Liver (tissue), 9 donors: ENCODE results near the gene ZNF280D. TPM values are rescaled to one million over a fixed set of nuclear protein-coding genes. Genes with fewer than 3 reads are reported as not detected.

ENCODE experiments used
- DNase-seq: peaks from one replicate; pipeline ENCODE4 v3.0.0-alpha.2; 2017; ENCODE audit warnings: low spot score
- H3K27ac ChIP-seq, 2 donors: one replicate each; pipeline ENCODE4 v1.7.0; 2013; ENCODE audit warnings: inconsistent platforms in 2 of 2, low read length in 2 of 2, control low read depth in 1 of 2, low read depth in 1 of 2, mild to moderate bottlenecking in 1 of 2
- H3K27me3 ChIP-seq, 4 donors: one replicate each; pipeline versions ENCODE4 v1.6.1 to v1.7.0; 2013; ENCODE audit warnings: low read length in 3 of 4, inconsistent platforms in 1 of 4, mild to moderate bottlenecking in 1 of 4, moderate library complexity in 1 of 4; ENCODE audit not compliant: control insufficient read depth in 4 of 4, insufficient read depth in 4 of 4
- H3K36me3 ChIP-seq, 4 donors: one replicate each; pipeline versions ENCODE4 v1.6.1 to v1.7.0; 2013; ENCODE audit warnings: low read length in 3 of 4, mild to moderate bottlenecking in 3 of 4, low read depth in 1 of 4, moderate library complexity in 1 of 4; ENCODE audit not compliant: control insufficient read depth in 4 of 4, insufficient read depth in 3 of 4
- H3K4me1 ChIP-seq, 4 donors: one replicate each; pipeline versions ENCODE4 v1.6.1 to v1.7.0; 2013; ENCODE audit warnings: low read length in 3 of 4, mild to moderate bottlenecking in 3 of 4, moderate library complexity in 1 of 4; ENCODE audit not compliant: control insufficient read depth in 4 of 4, insufficient read depth in 4 of 4
- H3K4me3 ChIP-seq, 3 donors: one replicate each; pipeline versions ENCODE4 v1.6.1 to v1.7.0; 2013; ENCODE audit warnings: low read length in 3 of 3, control low read depth in 1 of 3, low read depth in 1 of 3, mild to moderate bottlenecking in 1 of 3
- H3K9ac ChIP-seq, 2 donors: one replicate each; pipeline ENCODE4 v1.7.0; 2013; ENCODE audit warnings: low read length in 2 of 2, mild to moderate bottlenecking in 2 of 2, moderate library complexity in 2 of 2, control low read depth in 1 of 2, low read depth in 1 of 2
- H3K9me3 ChIP-seq, 4 donors: one replicate each; pipeline versions ENCODE4 v1.6.1 to v1.7.0; 2013; ENCODE audit warnings: low read length in 3 of 4; ENCODE audit not compliant: control insufficient read depth in 4 of 4
- CTCF ChIP-seq: fragments of 150-350 bp; IDR thresholded peaks from 2 replicates; pipeline ENCODE4 v1.5.1; 2017; ENCODE audit warnings: improper control_type of control experiment, low read depth, low read length; ENCODE audit not compliant: missing input control
- EGR1 ChIP-seq, 2 donors: IDR thresholded peaks; 2 replicates each; pipeline ENCODE4 v1.6.1; 2016 to 2018; ENCODE audit warnings: antibody characterized with exemption in 2 of 2, low read depth in 2 of 2
- FOXA1 ChIP-seq: IDR thresholded peaks from 2 replicates; pipeline ENCODE4 v1.6.1; 2016; ENCODE audit warnings: antibody characterized with exemption
- FOXA2 ChIP-seq: IDR thresholded peaks from 2 replicates; pipeline ENCODE4 v1.6.1; 2016; ENCODE audit warnings: antibody characterized with exemption
- HNF4A ChIP-seq, 2 donors: conservative IDR thresholded peaks; 2 replicates each; pipeline ENCODE4 v1.6.1; 2016; ENCODE audit warnings: antibody characterized with exemption in 2 of 2, mild to moderate bottlenecking in 2 of 2
- JUND ChIP-seq, 2 donors: IDR thresholded peaks; 2 replicates each; pipeline ENCODE4 v1.6.1; 2016; ENCODE audit warnings: antibody characterized with exemption in 2 of 2
- NR2F2 ChIP-seq: IDR thresholded peaks from 2 replicates; pipeline ENCODE4 v1.6.1; 2016; ENCODE audit warnings: antibody characterized with exemption
- RAD21 ChIP-seq, 2 donors: IDR thresholded peaks; 2 replicates each; pipeline ENCODE4 v1.6.1; 2016; ENCODE audit warnings: antibody characterized with exemption in 2 of 2, mild to moderate bottlenecking in 2 of 2
- RXRA ChIP-seq, 2 donors: IDR thresholded peaks; 2 replicates each; pipeline ENCODE4 v1.6.1; 2017 to 2018; ENCODE audit warnings: antibody characterized with exemption in 2 of 2, mild to moderate bottlenecking in 1 of 2
- SP1 ChIP-seq: IDR thresholded peaks from 2 replicates; pipeline ENCODE4 v1.6.1; 2018; ENCODE audit warnings: antibody characterized with exemption, mild to moderate bottlenecking
- YY1 ChIP-seq: IDR thresholded peaks from 2 replicates; pipeline ENCODE4 v1.6.1; 2016; ENCODE audit warnings: antibody characterized with exemption, mild to moderate bottlenecking
- ZBTB33 ChIP-seq: IDR thresholded peaks from 2 replicates; pipeline ENCODE4 v1.6.1; 2016; ENCODE audit warnings: antibody characterized with exemption
- WGBS: extraction: QIAGEN DNeasy Blood & Tissue Kit; methylation state at CpG from one replicate; pipeline ENCODE4 v1.1.7; 2013; 5-methylcytosine and 5-hydroxymethylcytosine counted together
- polyA plus RNA-seq, 2 donors: library from polyadenylated mRNA; stranded (reverse) in 1 of 2; unstranded in 1 of 2; fragments of 200-250 nt in 1 of 2; fragments of >200 nt in 1 of 2; fragmentation: Nextera tagmentation in 1 of 2; extraction: Ambion mirVana in 1 of 2; gene quantifications; one replicate each; pipeline versions ENCODE4 v1.2.1 to v1.2.3, GENCODE V29; 2013 to 2015
- total RNA-seq, 2 donors: library from RNA; depleted of rRNA; stranded (reverse); fragments of >200 nt; gene quantifications; one replicate each; pipeline ENCODE4 v1.2.3, GENCODE V29; 2014
- TF ChIP-seq, protein P1 (sequence below): IDR thresholded peaks from 2 replicates; pipeline ENCODE4 v1.6.1; 2016; ENCODE audit warnings: antibody characterized with exemption, mild to moderate bottlenecking
- TF ChIP-seq, protein P2 (sequence below): IDR thresholded peaks from 2 replicates; pipeline ENCODE4 v1.6.1; 2016; ENCODE audit warnings: antibody characterized with exemption
- donor health status: healthy.
- donor health status: healthy.
- donor health status: healthy.
- donor health status: healthy.
- donor health status: healthy.

Gene ZNF280D
- total and polyA plus RNA-seq, 4 donors = 5.2 to 32.6 (median 18.9) TPM

GRCh38 chr15:56772868-56773639 lies 39.7 kb upstream of the ZNF280D start (continued):
- TF ChIP-seq, protein P1, sequence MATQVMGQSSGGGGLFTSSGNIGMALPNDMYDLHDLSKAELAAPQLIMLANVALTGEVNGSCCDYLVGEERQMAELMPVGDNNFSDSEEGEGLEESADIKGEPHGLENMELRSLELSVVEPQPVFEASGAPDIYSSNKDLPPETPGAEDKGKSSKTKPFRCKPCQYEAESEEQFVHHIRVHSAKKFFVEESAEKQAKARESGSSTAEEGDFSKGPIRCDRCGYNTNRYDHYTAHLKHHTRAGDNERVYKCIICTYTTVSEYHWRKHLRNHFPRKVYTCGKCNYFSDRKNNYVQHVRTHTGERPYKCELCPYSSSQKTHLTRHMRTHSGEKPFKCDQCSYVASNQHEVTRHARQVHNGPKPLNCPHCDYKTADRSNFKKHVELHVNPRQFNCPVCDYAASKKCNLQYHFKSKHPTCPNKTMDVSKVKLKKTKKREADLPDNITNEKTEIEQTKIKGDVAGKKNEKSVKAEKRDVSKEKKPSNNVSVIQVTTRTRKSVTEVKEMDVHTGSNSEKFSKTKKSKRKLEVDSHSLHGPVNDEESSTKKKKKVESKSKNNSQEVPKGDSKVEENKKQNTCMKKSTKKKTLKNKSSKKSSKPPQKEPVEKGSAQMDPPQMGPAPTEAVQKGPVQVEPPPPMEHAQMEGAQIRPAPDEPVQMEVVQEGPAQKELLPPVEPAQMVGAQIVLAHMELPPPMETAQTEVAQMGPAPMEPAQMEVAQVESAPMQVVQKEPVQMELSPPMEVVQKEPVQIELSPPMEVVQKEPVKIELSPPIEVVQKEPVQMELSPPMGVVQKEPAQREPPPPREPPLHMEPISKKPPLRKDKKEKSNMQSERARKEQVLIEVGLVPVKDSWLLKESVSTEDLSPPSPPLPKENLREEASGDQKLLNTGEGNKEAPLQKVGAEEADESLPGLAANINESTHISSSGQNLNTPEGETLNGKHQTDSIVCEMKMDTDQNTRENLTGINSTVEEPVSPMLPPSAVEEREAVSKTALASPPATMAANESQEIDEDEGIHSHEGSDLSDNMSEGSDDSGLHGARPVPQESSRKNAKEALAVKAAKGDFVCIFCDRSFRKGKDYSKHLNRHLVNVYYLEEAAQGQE = peak; percentile 74

DNA sequence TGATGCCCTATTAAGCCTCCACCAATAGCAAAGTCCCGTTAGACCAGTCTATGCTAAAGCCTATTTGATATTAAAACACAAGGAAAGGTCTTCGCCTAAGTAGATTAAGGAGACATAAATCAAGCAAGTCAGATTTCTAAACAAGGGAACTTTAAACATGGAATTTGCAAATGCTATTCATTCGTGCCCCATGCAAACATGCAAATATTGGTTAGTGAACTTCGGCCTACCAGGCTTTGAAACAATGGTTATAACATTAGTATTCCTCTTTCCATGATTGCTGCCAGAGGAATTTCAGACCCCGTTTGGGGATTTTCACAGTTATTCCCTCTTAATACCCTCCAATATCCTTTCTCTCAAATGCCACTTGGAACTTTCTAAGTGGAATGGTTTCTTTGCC lies 36.9 kb upstream of the ZNF280D start:
- WGBS = 65% methylated on average over 5 of the region's 5 CpGs
- DNase-seq = no peak

GRCh38 chr15:56767315-56767714 lies 34.0 kb upstream of the ZNF280D start:
- WGBS = 93% methylated on average over 1 of the region's 1 CpG
- Histone ChIP-seq H3K27ac (no peak overlapping the region), H3K9ac (no peak overlapping the region), H3K36me3 (no peaks in the 10 kb centered on the region), H3K4me1 (peaks cover 0 to 1% (median 0%) of the 10 kb centered on the region in 4 donors), H3K27me3 (no peaks in the 10 kb centered on the region), H3K9me3 (no peaks in the 10 kb centered on the region), H3K4me3 (no peak overlapping the region)
- DNase-seq = no peak
- TF ChIP-seq, protein P1 = no peak
- TF ChIP-seq, protein P2, sequence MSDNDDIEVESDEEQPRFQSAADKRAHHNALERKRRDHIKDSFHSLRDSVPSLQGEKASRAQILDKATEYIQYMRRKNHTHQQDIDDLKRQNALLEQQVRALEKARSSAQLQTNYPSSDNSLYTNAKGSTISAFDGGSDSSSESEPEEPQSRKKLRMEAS = no peak
- TF ChIP-seq FOXA2 (no peak), HNF4A (conservative IDR thresholded peaks at IDR 0.05) (no peak), NR2F2 (no peak), ZBTB33 (no peak), RXRA (IDR thresholded peaks at IDR 0.05) (no peak), JUND (IDR thresholded peaks at IDR 0.05) (no peak), EGR1 (IDR thresholded peaks at IDR 0.05; ENCODE audit: low read depth in 2 of 2) (no peak)

More for the DNA sequence above, 36.9 kb upstream of the ZNF280D start:
- H3K36me3 ChIP-seq = no peaks in the 10 kb centered on the region
- no peak for TF ChIP-seq CTCF
- TF ChIP-seq EGR1 (IDR thresholded peaks at IDR 0.05; ENCODE audit: low read depth in 2 of 2) = no peak
- TF ChIP-seq SP1 = peak; percentile 83
- peak in 1 of 2 donors; percentile 50 for TF ChIP-seq RXRA (IDR thresholded peaks at IDR 0.05)
- peak in 1 of 2 donors; percentile 7 for TF ChIP-seq RAD21 (IDR thresholded peaks at IDR 0.05)
- TF ChIP-seq HNF4A (conservative IDR thresholded peaks at IDR 0.05) = peak; percentile 35 to 47
- TF ChIP-seq YY1 = peak; percentile 49
- no peak for TF ChIP-seq FOXA1
- peaks cover 1 to 13% (median 7%) of the 10 kb centered on the region in 4 donors for H3K4me1 ChIP-seq
- H3K9me3 ChIP-seq = no peaks in the 10 kb centered on the region
- H3K4me3 ChIP-seq = no peak overlapping the region
- H3K9ac ChIP-seq = no peak overlapping the region
- H3K27ac ChIP-seq = no peak overlapping the region
- no peaks in the 10 kb centered on the region for H3K27me3 ChIP-seq
